ENCODE data around the gene GTPBP4. TPM values are rescaled to one million over a fixed set of nuclear protein-coding genes. Genes with fewer than 3 reads are reported as not detected.

Gene GTPBP4
- polyA plus RNA-seq, 2 of the 4 experiments (the other 2 are of a cell fraction), result 67.8 to 104 TPM

GRCh38 chr10:947051-947450 lies 41.2 kb upstream of the GTPBP4 start:
- CTCF ChIA-PET, result interaction anchor here (1.0 kb wide), 1 partner anchor 10 kb away, joined by 3 read pairs; no protein-coding TSS in a partner anchor
- H3K4me2 ChIP-seq, result no peak overlapping the region
- no peak for TF ChIP-seq HOXB13 (CRISPR knock-in tag; IDR thresholded peaks at IDR 0.05; ENCODE audit: low read depth)
- no peak for TF ChIP-seq POLR2AphosphoS2 (conservative IDR thresholded peaks at IDR 0.05; ENCODE audit: low read length)
- TF ChIP-seq KDM5A (IDR thresholded peaks at IDR 0.05), result no peak
- TF ChIP-seq ZFP36 (IDR thresholded peaks at IDR 0.05; ENCODE audit: borderline replicate concordance, partially characterized antibody), result no peak
- no peak for TF ChIP-seq PHF8 (IDR thresholded peaks at IDR 0.05; ENCODE audit: borderline replicate concordance, low read depth)
- TF ChIP-seq CBX8 (IDR thresholded peaks at IDR 0.05), result no peak
- TF ChIP-seq EHMT2 (IDR thresholded peaks at IDR 0.05; ENCODE audit: low read depth), result no peak
- TF ChIP-seq CHD2 (IDR thresholded peaks at IDR 0.05; ENCODE audit: low read length, partially characterized antibody), result no peak
- TF ChIP-seq CEBPB (IDR thresholded peaks at IDR 0.05), result no peak
- no peak for TF ChIP-seq RAD21 (conservative IDR thresholded peaks at IDR 0.05 in 1 of 2, IDR thresholded peaks at IDR 0.05 in 1 of 2)
- no peak for TF ChIP-seq HEYL (CRISPR knock-in tag; IDR thresholded peaks at IDR 0.05)
- no peak for TF ChIP-seq NR3C1 (IDR thresholded peaks at IDR 0.05)
- no peak for TF ChIP-seq ESRRA (IDR thresholded peaks at IDR 0.05; ENCODE audit: borderline replicate concordance, low read length)
- no peak for TF ChIP-seq HMGXB4 (CRISPR knock-in tag; IDR thresholded peaks at IDR 0.05; ENCODE audit: borderline replicate concordance)
- no peak for TF ChIP-seq CTCF (IDR thresholded peaks at IDR 0.05)
- no peak for TF ChIP-seq FOXS1 (CRISPR knock-in tag; IDR thresholded peaks at IDR 0.05)
- no peak for TF ChIP-seq TFCP2L1 (CRISPR knock-in tag; IDR thresholded peaks at IDR 0.05)
- no peak for TF ChIP-seq POLR2A (IDR thresholded peaks at IDR 0.05; ENCODE audit: low read length)
- H3K9me3 ChIP-seq, result no peaks in the 10 kb centered on the region
- no peak overlapping the region for H3K27ac ChIP-seq
- FAIRE-seq (no peak), ATAC-seq (no peak), DNase-seq (ENCODE audit: low read depth in 1 of 2, low spot score in 1 of 2) (no peak)
- POLR2A ChIA-PET, result no interaction called here
- no peak overlapping the region for H3K4me3 ChIP-seq
- H3K4me1 ChIP-seq, result no peaks in the 10 kb centered on the region
- WGBS (ENCODE audit: missing lambda C conversion rate), result 81% methylated on average over 9 of the region's 9 CpGs

- no peak for ATAC-seq
- WGBS (ENCODE audit: missing lambda C conversion rate), result 74% methylated on average over 10 of the region's 10 CpGs
- DNase-seq (ENCODE audit: low read depth in 1 of 2, low spot score in 1 of 2), result no peak
- Histone ChIP-seq H3K4me3 (no peak overlapping the region), H3K4me1 (no peaks in the 10 kb centered on the region), H3K27ac (no peak overlapping the region), H3K4me2 (no peak overlapping the region), H3K9me3 (no peaks in the 10 kb centered on the region)
- no peak for FAIRE-seq
- CTCF ChIA-PET, result no interaction called here
- TF ChIP-seq ATOH8 (CRISPR knock-in tag; IDR thresholded peaks at IDR 0.05; ENCODE audit: low read depth) (no peak), FOSB (CRISPR knock-in tag; IDR thresholded peaks at IDR 0.05) (no peak), EHF (CRISPR knock-in tag; IDR thresholded peaks at IDR 0.05) (no peak), EHMT2 (IDR thresholded peaks at IDR 0.05; ENCODE audit: low read depth) (no peak), E2F6 (IDR thresholded peaks at IDR 0.05; ENCODE audit: borderline replicate concordance, low read depth) (no peak), CBX2 (IDR thresholded peaks at IDR 0.05; ENCODE audit: borderline replicate concordance, low read depth) (no peak), CBX8 (IDR thresholded peaks at IDR 0.05) (no peak), ZSCAN20 (CRISPR knock-in tag; IDR thresholded peaks at IDR 0.05) (no peak), MAX (IDR thresholded peaks at IDR 0.05) (no peak), SREBF2 (IDR thresholded peaks at IDR 0.05) (no peak), HEYL (CRISPR knock-in tag; IDR thresholded peaks at IDR 0.05) (no peak), TFCP2L1 (CRISPR knock-in tag; IDR thresholded peaks at IDR 0.05) (no peak), HMGXB4 (CRISPR knock-in tag; IDR thresholded peaks at IDR 0.05; ENCODE audit: borderline replicate concordance) (no peak), KDM5A (IDR thresholded peaks at IDR 0.05) (no peak), RARB (CRISPR knock-in tag; IDR thresholded peaks at IDR 0.05) (no peak), MAZ (IDR thresholded peaks at IDR 0.05; ENCODE audit: borderline replicate concordance, low read depth, low read length) (no peak), NR3C1 (IDR thresholded peaks at IDR 0.05) (no peak), CTCF (IDR thresholded peaks at IDR 0.05) (no peak)
- POLR2A ChIA-PET, result no interaction called here
Observed at GRCh38 chr10:947881-948280, 40.4 kb upstream of the GTPBP4 start.
